ENCODE results near the gene RBM20. TPM values are rescaled to one million over a fixed set of nuclear protein-coding genes. Genes with fewer than 3 reads are reported as not detected.

Gene RBM20
- total and polyA plus RNA-seq, 2 experiments from 2014 or later, result 0.05 to 0.17 TPM

DNA sequence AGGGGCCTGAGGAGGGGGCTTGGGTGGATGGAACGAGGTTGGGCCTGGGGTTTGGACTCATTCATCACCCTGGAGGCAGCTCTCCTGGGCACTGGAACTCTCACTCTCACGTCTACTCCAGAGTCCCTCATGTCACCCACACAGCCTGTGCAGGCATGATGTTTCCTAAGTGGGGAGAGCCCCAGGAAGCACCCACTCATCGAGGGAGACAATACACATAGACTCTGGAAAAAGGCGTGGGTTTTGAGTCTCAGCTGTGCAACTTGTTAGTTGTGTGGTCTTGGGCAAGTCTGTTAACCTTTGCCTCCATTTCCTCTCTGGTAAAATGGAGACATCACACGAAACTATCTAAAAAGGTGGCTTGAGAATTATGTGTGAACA, 25.9 kb upstream of the RBM20 start:
- no peaks in the 10 kb centered on the region for H3K4me1 Mint-ChIP-seq
- no peaks in the 10 kb centered on the region for H3K27me3 ChIP-seq (ENCODE audit: insufficient read depth)

More for the DNA sequence above, 25.9 kb upstream of the RBM20 start:
- Histone ChIP-seq H3K36me3 (ENCODE audit: insufficient read depth) (no peaks in the 10 kb centered on the region), H3K27ac (ENCODE audit: low read depth) (no peak overlapping the region), H3K79me2 (replicated peaks; ENCODE audit: insufficient read depth) (no peaks in the 10 kb centered on the region), H3K4me3 (no peak overlapping the region), H3F3A (replicated peaks; ENCODE audit: low read depth) (no peaks in the 10 kb centered on the region), H3K9me2 (ENCODE audit: insufficient read depth) (peaks cover 3% of the 10 kb centered on the region), H2AFZ (no peak overlapping the region), H3K4me1 (ENCODE audit: insufficient read depth) (no peaks in the 10 kb centered on the region), H4K20me1 (replicated peaks; ENCODE audit: insufficient read depth) (no peaks in the 10 kb centered on the region), H3K4me2 (no peak overlapping the region)
- no peak for TF ChIP-seq CTCF (conservative IDR thresholded peaks at IDR 0.05; ENCODE audit: low read depth in 2 of 2)
- TF ChIP-seq CREB1 (CRISPR knock-in tag; IDR thresholded peaks at IDR 0.05; ENCODE audit: low read depth), result no peak
- TF ChIP-seq ZNF331 (CRISPR knock-in tag; IDR thresholded peaks at IDR 0.05; ENCODE audit: low read depth), result no peak
- no peak for TF ChIP-seq NANOG (IDR thresholded peaks at IDR 0.05; ENCODE audit: borderline replicate concordance)
- TF ChIP-seq, protein P1, sequence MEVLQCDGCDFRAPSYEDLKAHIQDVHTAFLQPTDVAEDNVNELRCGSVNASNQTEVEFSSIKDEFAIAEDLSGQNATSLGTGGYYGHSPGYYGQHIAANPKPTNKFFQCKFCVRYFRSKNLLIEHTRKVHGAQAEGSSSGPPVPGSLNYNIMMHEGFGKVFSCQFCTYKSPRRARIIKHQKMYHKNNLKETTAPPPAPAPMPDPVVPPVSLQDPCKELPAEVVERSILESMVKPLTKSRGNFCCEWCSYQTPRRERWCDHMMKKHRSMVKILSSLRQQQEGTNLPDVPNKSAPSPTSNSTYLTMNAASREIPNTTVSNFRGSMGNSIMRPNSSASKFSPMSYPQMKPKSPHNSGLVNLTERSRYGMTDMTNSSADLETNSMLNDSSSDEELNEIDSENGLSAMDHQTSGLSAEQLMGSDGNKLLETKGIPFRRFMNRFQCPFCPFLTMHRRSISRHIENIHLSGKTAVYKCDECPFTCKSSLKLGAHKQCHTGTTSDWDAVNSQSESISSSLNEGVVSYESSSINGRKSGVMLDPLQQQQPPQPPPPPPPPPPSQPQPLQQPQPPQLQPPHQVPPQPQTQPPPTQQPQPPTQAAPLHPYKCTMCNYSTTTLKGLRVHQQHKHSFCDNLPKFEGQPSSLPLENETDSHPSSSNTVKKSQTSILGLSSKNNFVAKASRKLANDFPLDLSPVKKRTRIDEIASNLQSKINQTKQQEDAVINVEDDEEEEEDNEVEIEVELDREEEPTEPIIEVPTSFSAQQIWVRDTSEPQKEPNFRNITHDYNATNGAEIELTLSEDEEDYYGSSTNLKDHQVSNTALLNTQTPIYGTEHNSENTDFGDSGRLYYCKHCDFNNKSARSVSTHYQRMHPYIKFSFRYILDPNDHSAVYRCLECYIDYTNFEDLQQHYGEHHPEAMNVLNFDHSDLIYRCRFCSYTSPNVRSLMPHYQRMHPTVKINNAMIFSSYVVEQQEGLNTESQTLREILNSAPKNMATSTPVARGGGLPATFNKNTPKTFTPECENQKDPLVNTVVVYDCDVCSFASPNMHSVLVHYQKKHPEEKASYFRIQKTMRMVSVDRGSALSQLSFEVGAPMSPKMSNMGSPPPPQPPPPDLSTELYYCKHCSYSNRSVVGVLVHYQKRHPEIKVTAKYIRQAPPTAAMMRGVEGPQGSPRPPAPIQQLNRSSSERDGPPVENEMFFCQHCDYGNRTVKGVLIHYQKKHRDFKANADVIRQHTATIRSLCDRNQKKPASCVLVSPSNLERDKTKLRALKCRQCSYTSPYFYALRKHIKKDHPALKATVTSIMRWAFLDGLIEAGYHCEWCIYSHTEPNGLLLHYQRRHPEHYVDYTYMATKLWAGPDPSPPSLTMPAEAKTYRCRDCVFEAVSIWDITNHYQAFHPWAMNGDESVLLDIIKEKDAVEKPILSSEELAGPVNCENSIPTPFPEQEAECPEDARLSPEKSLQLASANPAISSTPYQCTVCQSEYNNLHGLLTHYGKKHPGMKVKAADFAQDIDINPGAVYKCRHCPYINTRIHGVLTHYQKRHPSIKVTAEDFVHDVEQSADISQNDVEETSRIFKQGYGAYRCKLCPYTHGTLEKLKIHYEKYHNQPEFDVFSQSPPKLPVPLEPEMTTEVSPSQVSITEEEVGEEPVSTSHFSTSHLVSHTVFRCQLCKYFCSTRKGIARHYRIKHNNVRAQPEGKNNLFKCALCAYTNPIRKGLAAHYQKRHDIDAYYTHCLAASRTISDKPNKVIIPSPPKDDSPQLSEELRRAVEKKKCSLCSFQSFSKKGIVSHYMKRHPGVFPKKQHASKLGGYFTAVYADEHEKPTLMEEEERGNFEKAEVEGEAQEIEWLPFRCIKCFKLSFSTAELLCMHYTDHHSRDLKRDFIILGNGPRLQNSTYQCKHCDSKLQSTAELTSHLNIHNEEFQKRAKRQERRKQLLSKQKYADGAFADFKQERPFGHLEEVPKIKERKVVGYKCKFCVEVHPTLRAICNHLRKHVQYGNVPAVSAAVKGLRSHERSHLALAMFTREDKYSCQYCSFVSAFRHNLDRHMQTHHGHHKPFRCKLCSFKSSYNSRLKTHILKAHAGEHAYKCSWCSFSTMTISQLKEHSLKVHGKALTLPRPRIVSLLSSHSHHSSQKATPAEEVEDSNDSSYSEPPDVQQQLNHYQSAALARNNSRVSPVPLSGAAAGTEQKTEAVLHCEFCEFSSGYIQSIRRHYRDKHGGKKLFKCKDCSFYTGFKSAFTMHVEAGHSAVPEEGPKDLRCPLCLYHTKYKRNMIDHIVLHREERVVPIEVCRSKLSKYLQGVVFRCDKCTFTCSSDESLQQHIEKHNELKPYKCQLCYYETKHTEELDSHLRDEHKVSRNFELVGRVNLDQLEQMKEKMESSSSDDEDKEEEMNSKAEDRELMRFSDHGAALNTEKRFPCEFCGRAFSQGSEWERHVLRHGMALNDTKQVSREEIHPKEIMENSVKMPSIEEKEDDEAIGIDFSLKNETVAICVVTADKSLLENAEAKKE (CRISPR knock-in tag; IDR thresholded peaks at IDR 0.05), result no peak
- no peak for TF ChIP-seq JUNB (IDR thresholded peaks at IDR 0.05; ENCODE audit: unreplicated experiment)
- TF ChIP-seq ETS1 (IDR thresholded peaks at IDR 0.05), result no peak
- TF ChIP-seq EZH2phosphoT487 (IDR thresholded peaks at IDR 0.05; ENCODE audit: unreplicated experiment), result no peak
- no peak for TF ChIP-seq STAT1 (IDR thresholded peaks at IDR 0.05; ENCODE audit: unreplicated experiment)
- TF ChIP-seq EZH2 (IDR thresholded peaks at IDR 0.05; ENCODE audit: low read depth, unreplicated experiment), result no peak
- TF ChIP-seq ZNF114 (CRISPR knock-in tag; IDR thresholded peaks at IDR 0.05), result no peak
- TF ChIP-seq, protein P2, sequence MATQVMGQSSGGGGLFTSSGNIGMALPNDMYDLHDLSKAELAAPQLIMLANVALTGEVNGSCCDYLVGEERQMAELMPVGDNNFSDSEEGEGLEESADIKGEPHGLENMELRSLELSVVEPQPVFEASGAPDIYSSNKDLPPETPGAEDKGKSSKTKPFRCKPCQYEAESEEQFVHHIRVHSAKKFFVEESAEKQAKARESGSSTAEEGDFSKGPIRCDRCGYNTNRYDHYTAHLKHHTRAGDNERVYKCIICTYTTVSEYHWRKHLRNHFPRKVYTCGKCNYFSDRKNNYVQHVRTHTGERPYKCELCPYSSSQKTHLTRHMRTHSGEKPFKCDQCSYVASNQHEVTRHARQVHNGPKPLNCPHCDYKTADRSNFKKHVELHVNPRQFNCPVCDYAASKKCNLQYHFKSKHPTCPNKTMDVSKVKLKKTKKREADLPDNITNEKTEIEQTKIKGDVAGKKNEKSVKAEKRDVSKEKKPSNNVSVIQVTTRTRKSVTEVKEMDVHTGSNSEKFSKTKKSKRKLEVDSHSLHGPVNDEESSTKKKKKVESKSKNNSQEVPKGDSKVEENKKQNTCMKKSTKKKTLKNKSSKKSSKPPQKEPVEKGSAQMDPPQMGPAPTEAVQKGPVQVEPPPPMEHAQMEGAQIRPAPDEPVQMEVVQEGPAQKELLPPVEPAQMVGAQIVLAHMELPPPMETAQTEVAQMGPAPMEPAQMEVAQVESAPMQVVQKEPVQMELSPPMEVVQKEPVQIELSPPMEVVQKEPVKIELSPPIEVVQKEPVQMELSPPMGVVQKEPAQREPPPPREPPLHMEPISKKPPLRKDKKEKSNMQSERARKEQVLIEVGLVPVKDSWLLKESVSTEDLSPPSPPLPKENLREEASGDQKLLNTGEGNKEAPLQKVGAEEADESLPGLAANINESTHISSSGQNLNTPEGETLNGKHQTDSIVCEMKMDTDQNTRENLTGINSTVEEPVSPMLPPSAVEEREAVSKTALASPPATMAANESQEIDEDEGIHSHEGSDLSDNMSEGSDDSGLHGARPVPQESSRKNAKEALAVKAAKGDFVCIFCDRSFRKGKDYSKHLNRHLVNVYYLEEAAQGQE (IDR thresholded peaks at IDR 0.05; ENCODE audit: unreplicated experiment), result no peak
- no peak for TF ChIP-seq POLR2AphosphoS5 (IDR thresholded peaks at IDR 0.05; ENCODE audit: low read depth)
- H3K27ac Mint-ChIP-seq, result no peak overlapping the region
- H3K9me3 Mint-ChIP-seq, result no peaks in the 10 kb centered on the region
- no peaks in the 10 kb centered on the region for H3K36me3 Mint-ChIP-seq (ENCODE audit: low read depth)
- no peak for ATAC-seq
- no peak overlapping the region for H3K4me3 Mint-ChIP-seq
- DNase-seq (ENCODE audit: low spot score), result no peak
- H3K27me3 Mint-ChIP-seq (ENCODE audit: insufficient read depth, low read depth, poor library complexity), result peaks cover 2% of the 10 kb centered on the region

All from GM23338 (cell line).